Activated CD4-positive, CD25-positive, alpha-beta regulatory T cell treated with anti-CD3 and anti-CD28 coated beads, Interleukin-2, amount 50 U/mL, for 72 hours (primary cell): ENCODE data around the gene AGPAT4.

Experiments used
- DNase-seq: peaks from one replicate; pipeline ENCODE4 v3.0.0; 2021

AGPAT4 gene

DNA sequence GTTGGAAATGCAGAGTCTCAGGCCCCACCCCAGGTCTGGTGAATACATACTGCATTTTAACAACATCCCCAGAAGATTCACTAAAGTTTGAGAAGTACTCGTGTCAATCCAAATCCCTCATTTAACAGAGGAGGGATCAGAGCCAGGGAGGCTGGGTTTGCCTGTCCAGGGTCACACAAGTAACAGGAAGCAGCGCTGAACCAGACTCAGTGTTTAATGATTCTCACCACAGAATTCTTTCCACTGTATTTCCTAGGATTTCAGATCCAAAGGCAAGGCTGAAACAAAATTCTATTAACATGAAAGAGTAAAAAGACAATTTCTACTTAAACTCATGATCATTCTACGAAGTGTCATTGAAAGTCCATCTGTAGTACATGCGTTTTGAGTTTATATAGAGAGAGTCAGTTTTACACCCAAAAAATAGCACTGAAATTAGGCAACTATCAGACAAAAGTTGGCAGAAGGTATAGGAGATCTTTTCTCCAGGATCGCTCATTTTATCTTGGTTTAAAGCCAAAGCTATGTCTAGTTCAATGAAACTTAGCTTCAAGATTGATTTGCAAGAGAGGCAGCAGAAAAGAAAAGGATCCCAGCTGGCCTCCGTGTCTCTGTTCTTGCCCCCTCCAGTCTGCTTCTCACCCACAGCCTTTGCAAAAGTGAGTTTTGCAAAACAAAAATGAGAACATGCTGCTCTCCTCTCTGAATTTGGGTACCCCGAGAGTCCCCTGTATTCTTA, 6.0 kb upstream of the AGPAT4 start:
- no peak for DNase-seq

DNA sequence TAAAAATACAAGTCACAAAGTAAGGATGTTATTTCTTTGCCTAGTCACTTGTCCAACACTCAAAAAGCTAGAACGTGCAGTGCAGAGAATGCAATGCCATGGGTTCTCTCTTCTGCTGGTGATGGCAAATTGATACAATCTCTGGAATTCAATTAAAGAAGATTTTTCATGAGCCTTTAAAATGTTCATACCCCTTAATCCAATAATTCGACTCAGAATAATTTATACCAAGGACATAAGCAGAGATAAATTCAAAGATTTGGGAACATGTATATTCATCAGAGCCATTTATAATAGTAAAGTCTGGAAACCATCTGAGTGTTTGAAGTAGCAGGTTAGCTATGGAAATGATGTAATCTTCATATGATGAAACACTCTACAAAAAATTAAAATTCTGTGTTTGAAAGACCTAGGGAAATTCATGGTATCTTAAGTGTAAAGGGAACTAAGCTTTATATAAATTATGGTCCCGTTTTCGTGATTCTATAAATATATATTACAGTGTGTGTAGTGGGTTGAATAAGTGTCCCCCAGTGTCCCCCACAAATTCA, 2.8 kb upstream of the AGPAT4 start:
- no peak for DNase-seq

DNA sequence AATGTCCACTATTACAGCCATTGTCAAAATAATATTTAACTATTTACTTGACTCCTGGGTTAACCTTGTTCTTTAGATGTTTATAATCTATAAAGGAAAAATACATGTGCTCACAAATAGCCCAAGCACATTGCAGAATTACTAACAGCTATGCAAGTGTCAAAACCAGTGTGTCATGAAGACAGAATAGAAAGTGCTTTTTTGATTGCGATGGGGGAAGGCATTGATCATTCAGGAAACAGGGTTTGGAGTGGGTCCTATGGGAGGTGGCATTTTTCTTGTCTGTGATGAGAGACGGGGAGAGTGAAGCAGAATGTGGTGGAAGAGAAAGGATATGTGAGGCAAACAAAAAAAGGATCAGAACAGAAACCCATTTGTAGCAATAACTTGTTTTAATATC, 1.0 kb upstream of the AGPAT4 start:
- no peak for DNase-seq

DNA sequence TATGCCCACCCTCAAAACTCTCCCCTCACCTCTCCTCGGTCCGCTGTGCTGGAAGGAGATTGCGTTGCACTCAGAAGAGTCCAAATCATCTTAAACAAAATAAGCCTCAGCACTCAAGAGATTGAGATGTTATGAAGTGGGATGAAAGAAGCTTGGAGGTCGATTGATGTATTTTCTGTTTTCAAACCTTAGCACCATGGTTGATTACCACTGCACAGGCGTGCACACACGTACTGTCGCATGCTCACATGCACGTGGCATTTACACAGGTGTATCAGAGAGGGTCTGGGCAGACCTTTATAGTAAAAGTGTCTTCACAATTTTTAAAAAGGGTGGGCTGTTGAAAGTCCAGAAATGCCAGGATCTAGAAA, 612 bp upstream of the AGPAT4 start:
- no peak for DNase-seq

DNA sequence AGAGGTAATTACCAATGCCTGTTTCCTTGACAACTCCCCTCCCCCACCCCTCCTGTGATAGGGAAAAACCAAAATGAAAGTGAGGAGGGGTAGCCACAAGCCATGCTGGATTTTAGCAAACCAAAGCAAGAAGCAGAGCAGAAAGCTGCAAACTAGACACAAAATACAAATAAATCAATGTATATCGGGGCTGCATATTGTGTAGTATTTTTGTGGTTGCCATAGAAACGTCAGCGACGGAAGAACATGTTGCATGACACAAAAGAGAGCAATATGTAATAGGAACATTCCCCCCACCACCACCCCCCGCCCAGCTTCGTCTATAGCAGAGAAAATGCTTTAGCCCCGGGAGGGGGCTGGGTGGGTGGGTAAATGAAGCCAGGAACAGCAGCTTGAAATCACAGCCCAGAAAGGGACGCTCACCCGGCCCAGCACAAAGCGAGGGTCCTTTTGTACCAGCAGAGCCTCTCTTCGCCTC, 548 bp downstream of the AGPAT4 start:
- no peak for DNase-seq

DNA sequence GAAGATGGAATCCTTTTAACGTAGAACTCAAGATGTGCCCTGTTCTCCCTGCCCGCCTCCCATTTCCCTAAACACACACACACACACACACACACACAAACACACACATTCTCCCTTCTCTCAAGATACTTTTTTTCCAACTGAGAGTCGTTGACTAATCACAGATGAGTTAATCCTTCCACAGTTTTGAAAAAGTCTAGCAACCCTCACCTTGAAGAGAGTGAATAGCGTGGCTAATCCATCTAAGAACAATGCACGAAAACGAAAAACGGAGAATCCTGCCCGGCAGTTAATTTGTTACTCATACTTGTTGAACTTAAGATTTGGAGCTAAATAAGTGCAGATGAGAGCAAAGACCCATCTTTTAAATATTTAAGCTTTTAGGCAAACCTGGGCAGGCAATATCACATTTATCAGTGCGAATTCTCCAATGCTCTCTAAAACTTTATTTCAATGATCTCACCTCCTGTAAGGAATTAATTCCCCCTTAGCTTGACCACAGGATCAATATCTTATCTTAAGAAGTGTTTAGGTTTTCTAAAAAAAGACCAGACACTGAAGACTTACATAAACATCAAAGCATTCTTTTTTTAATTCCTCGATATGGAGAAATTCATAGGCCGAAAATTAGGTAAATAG, 1.1 kb downstream of the AGPAT4 start:
- DNase-seq = no peak

DNA sequence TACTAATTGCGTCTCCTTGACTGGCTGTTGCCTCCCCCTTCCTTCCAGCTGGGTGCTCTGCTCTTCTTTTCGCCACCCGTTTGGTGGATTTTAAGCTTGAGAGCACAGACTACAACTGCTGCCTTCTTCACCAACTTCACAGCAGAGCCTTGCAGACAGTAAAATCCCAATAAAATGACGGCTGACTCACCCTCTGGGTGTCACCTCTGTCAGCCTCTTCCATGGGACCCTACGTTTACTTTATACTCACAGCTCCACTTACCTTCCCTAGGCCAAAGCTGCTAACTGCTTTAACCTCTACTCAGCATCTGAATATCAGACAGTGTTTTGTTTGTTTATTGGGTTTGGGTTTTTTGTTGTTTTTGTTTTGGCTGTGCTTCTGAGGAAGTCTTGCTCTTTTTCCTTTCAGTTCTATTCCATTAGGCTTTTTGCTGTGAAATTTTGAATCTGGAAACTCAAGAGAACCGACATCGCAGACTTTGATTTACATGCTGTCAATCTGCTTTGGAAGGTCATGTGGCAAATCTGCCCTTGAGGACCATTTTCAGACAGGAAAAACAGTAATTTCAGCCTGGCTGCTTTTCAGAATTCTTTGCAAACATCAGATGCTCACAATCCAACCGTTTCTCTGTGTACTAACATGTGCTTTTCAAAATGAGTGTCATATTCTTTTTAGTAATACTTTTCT, 2.4 kb downstream of the AGPAT4 start:
- no peak for DNase-seq

DNA sequence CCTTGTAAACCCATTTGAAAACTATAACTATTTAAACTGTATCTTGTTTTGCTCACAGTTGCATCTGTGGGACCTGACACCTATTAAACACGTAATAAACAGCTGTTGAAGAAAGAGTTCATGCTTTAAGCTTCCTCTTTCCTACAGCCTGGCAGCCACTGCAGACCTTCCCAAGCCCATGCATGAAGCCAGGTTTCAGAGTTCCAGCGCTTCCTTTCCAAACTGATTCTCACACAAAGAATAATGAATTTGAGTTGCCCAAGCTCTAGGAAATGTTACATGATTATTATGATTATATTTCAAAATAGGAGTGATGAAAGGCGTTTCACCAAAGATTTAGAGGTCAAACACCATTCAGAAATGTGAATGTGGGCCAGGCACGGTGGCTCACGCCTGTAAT, 3.7 kb downstream of the AGPAT4 start:
- DNase-seq = no peak

DNA sequence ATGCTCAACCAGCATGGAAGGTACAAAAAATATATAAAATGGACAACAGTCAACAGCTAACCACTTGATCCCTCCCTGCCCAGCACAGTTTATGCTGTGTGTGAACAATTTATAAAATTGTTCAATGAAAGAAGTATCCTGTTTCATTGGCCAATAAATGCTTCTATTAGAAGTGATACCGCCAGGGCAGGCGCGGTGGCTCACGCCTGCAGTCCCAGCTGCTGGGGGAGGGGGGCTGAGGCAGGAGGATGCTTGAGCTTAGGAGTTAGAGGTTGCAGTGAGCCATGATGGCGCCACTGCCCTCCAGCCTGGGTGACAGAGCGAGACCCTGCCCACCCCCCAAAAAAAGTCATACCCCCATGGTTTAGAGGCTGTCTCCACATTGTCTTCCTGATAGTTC, 4.6 kb downstream of the AGPAT4 start:
- no peak for DNase-seq

DNA sequence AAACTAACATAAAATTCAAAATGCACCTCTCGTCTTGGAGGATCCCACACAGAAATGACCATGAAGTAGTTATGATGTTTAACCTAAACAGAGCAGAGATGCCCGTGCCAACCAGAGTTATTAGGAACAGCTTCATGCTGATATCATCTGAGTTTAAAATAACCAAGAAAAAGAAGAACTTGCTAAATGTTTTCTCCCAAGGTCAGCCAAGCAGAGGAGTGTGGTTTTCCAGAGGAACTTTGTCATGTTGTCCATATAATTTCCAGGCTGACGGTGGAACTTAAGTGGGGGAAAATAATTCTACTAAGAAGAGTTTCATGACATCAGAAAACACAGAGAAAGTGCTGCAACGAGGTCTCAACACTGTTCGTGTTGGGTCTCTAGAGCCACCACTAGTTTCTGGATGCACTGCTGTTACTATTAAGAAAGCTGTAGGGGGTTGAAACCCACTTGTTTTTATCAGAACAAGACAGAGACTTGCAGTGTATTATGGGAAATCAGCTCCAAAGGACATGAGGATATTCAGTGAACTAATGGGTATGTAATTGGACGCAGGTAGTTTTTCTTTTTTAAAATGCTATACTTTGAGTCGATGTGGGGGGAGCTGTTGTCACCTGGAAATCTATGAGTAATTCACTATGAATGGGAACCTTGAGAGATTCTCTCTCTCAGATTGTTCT, 5.2 kb downstream of the AGPAT4 start:
- no peak for DNase-seq

DNA sequence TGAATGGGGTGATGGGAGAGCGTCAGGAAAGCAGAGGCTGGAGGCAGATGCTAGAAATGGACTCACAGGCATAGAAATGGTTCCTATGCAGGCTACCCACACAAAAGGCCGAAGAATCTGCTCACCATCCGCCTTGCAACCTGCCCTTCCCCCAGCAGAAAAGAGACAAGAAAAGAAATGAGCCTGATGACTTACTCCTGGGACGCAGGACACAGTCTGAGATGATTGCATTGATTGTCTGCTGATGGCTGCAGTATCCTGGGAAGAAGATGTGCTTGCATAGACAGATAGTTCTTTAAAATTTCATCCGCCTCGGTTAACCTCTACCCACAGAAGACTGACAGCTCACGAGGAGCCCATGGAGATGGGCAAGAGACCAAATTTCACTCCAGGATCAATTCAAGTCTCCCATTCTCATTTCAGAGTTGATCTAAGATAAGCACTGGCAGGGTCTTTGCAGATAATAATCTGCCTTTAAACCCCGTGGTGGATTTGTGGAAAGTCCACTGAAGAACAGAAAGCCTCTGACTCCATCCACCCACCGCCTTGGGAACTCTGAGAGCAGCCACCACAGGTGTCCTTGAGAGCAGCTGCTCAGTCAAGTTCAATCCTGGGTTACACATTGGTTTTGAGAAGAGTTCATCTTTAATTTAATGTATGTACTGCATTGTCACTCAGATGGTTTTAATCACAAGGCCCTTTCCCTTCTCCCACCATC, 7.2 kb downstream of the AGPAT4 start:
- no peak for DNase-seq

DNA sequence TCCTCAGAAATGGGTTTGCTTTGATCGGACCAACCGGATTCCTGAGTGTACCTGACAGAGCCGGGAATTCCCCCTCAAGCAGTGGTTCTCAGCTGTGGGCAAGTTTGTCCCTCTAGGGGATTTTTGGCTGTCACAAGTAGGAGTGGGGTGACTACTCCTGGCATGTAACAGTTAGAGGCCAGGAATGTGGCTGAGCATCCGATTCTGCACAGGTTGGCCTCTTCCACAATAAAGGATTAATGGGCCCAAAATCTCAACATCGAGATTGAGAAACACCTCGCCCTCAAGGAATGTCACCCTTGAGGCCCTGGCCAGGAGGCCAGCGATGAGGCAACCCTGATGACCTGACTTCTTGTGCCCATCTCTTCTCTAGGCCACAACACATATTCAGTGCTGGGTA, 7.9 kb downstream of the AGPAT4 start:
- no peak for DNase-seq

DNA sequence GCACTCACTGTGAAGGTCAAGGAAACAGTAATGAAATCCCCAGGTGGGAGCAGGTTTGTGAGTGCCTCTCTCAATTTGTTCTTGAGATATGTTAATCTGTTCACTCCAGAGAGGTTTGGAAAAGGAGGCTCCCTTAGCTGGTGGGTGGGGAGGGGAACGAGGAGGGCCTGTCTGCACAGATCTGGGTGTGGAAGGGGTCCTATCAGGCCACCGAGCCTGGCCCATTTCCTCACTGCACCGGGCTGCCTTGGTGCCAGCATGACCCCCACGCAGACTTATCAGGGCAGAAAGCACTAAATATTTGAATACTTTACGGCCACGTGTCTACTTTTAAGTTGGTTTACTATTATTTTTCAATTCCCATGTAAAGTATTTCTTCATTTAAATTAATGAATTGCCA, 8.3 kb downstream of the AGPAT4 start:
- no peak for DNase-seq

DNA sequence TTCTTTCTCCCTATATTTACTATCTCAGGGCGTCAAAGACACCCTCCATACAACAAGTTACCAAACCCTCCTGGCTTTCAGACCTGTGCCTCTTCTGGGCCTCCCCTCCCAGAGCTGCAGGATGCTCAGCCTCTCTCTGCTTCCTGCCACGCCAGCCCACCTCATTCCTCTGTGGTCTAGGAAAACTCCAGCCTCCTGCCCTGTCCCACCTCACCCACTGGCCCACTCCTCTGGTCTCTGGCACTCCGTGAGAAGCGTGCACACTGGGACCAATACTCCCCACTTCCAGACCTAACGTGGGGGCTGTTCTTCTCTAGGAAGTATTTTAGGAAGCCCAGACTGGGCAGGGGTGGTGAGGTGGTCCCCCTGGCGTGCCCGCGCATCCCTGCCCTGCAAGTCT, 9.7 kb downstream of the AGPAT4 start:
- no peak for DNase-seq

DNA sequence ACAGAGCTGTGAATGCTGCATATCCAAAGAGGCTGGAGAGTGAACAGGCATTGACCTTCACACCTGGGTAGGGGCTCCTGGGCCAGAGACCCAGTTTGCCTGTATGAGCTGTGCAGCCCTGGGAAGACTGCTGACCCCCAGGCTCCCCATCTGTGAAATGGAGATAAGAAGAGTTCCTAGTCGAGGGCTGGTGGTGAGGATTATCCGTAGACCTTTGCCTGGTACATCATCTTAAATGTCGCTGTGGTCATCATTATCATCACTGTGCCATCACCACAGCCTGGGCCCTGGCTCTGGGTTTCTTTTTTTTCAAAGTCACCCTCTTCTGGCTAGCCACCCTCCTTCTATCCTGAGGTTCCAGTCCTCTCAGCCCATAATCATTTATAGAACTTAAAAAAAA, 12.0 kb downstream of the AGPAT4 start:
- no peak for DNase-seq

DNA sequence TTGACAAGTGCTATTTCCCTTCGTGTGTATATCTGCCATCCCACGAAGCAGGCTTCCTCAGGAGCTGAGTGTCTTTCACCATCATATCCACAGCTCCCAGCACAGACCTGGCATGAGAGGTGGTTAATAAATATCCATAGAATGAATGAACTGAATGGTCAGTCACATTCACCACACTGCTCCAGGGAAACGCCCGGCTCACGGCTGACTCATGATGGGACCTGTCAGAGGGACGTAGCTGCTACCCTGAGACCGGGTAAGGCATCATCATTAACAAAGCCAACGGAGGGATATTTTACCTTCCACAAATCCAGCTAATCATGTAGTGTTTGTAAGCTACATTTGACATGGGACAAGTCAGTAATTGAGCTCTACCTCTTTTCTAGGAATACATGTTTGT, 12.5 kb downstream of the AGPAT4 start:
- no peak for DNase-seq

DNA sequence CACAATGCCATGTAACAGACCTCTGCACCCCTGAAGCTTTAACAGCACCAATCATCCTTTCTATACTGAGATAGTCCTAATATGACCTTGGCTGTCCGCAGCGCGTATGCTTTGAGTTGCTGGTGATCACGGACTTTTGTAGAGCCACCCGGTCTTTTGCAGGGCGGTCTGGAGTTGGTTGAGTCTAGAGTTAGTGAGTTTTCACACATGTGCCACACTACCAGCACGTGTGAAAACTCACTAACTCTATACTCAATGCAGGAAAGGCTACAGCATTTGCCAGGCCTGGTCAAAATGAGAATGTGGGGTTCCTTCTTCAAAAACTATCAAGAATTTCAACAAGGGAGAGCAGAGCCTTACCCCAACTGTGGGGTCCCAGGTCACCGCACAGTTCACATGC, 14.6 kb downstream of the AGPAT4 start:
- no peak for DNase-seq

DNA sequence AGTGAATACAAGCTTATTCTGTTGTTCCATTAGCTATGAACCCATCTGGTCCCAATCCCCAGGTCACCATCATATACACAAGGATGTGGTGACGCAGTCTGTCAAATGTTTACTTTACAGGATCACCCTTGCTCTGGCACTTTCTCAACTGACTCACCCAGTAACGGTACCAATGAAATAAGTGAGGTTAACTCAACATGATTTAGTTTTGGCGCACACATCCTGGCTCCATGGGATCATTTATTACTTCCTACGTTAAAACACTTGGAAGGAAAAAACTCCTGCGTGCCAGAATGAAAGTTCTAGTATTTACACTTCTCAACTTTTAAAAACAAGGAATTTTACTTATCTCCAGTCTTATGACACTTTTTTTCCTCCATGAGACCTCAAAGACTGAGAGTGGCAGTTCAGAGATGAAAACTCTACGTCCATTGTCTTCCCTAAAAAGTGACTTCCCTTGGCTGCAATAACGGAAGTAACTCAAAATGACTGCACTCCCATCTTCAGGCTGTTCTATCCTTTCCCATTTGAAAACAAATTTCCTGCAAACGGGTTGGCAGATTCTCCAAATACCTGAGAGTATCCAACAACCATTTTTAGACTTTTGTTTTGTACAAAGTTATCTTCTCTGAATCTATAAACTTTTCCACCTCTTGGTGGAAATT, 15.9 kb downstream of the AGPAT4 start:
- DNase-seq = no peak

DNA sequence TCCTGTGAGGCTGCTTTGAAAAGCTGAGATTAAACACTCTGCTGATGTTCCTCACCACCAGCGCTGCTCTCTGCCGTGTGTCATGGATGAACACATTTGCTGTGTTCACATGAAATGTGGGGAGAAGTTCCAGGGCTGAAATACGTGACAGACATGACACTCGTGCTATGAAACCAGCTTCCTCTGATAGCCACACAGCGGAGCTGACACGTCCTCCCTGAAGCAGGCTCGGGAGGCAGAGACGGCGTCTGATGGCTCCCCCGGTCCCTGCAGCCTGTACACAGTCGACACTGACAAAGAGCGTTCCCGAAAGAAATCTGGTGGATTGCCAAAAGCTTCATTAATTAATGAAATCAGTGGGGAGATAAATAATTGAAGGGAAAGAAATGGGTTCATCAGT, 17.5 kb downstream of the AGPAT4 start:
- no peak for DNase-seq

DNA sequence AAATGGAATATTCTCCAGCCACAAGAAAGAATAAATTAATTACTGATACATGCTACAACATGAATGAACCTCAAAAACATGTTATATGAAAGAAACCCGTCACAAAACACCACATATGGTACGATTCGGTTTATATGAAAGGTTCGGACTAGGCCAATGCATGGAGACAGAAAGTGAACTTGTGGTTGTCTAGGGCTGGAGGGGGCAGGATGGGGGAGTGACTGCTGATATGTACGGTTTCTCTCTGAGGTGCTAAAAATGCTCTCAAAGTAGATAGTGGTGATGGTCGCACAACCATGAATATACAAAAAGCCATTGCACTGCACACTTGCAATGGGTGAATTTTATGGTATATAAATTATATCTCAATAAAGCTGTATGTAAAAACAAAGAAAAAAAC, 18.3 kb downstream of the AGPAT4 start:
- no peak for DNase-seq

DNA sequence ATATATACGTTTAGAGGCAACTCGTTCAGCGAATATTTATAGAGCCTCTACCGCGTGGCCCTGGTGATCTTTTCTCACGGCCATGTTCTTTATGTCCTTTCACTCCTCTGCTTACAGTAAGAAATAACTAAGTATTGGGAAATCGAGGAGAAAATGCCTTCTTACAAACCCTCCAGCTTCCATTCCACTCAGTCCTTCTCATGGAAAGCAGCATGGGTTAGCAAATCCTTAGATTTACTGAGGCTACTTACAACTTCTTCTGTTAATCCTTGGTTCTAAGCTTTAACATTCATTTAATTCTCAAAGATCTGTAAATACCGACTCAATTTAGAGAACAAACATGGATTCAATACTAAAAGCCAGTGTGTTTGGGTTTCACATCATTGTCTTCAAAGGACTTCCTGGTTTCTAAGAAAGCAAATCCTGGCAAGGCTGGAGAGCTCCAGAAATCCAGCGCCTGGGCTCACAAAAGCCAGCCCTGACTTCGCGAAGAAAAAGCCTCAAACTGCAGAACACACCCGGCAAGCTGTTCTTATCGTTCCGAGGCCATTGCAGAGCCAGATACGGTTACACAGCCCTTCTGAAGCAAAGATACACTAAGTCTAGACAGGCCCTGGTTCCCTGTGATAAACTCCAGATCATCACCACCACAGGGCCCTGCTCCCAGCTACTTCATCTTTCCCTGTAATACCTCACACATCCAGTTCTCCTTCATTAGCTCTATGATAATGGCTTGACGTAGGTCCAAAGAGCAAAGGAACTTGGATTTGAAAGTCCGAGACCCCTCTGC, 19.2 kb downstream of the AGPAT4 start:
- no peak for DNase-seq

DNA sequence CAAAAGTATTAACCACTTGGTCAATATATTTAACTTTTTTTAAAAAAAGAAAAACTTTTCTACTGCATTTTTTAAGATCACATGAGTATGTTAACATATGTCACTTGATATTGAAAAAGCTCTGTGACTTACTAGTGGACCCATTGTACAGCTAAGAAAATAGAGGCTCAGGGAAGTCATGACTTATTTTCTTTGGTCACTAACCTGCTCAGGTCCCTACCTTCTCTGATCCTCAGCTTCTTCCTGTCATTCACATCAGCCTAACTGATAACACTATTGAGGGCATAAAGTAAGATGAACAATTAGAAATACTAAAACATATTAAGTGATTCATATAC, 19.8 kb downstream of the AGPAT4 start:
- no peak for DNase-seq
